HEK293 (cell line): ENCODE data around the gene PLAU.

Experiments used
- CTCF ChIA-PET: fragments of 350-600 bp; formaldehyde crosslinking; extraction: SDS; loops from one replicate; lab custom pipeline; 2021; ENCODE audit warnings: antibody characterized with exemption; lab: Yijun Ruan, JAX
- POLR2A ChIA-PET: fragments of 300-600 bp; formaldehyde crosslinking; extraction: SDS; loops from one replicate; lab custom pipeline; 2020; ENCODE audit warnings: antibody characterized with exemption, inconsistent platforms; lab: Yijun Ruan, JAX
- H3K27ac ChIP-seq: fragments of 200-500 bp; sonication (Bioruptor generic); 2 replicates; pipeline ENCODE4 v1.5.1; 2014; ENCODE audit warnings: low read depth, low read length, control low read depth, inconsistent platforms; ENCODE audit errors: extremely low read depth
- H3K36me3 ChIP-seq, 2 experiments: fragments of 200-500 bp in 1 of 2; sonication (Bioruptor generic) in 1 of 2; 1 replicate in 1 of 2; 2 replicates in 1 of 2; pipeline ENCODE4 v1.5.1; 2014 to 2017; ENCODE audit warnings: inconsistent platforms in 2 of 2, low read length in 2 of 2; ENCODE audit not compliant: control insufficient read depth in 2 of 2, insufficient read depth in 1 of 2
- H3K4me1 ChIP-seq: fragments of 200-500 bp; sonication (Bioruptor generic); 2 replicates; pipeline ENCODE4 v1.5.1; 2014; ENCODE audit warnings: mild to moderate bottlenecking, low read length, inconsistent platforms; ENCODE audit not compliant: control insufficient read depth, insufficient read depth
- H3K4me3 ChIP-seq: 2 replicates; pipeline ENCODE4 v1.5.1; 2011; ENCODE audit warnings: low read depth, mild to moderate bottlenecking, control low read depth, low read length, moderate library complexity
- H3K9me3 ChIP-seq: fragments of 200-500 bp; sonication (Bioruptor generic); 2 replicates; pipeline ENCODE4 v1.5.1; 2014; ENCODE audit warnings: low read depth, low read length, inconsistent platforms; ENCODE audit not compliant: control insufficient read depth, insufficient read depth
- CTCF ChIP-seq: fragments of 450-650 bp; formaldehyde crosslinking; IDR thresholded peaks from 2 replicates; pipeline ENCODE4 v1.5.1; 2016; ENCODE audit warnings: missing biosample characterization, missing genetic modification characterization
- INSM2 ChIP-seq: fragments of 450-650 bp; formaldehyde crosslinking; IDR thresholded peaks from 2 replicates; pipeline ENCODE4 v1.5.1; 2016; ENCODE audit warnings: missing biosample characterization, missing genetic modification characterization
- ZBTB6 ChIP-seq: fragments of 450-650 bp; formaldehyde crosslinking; IDR thresholded peaks from 2 replicates; pipeline ENCODE4 v1.5.1; 2017; ENCODE audit warnings: missing biosample characterization, missing genetic modification characterization
- ZFHX2 ChIP-seq: fragments of 450-650 bp; formaldehyde crosslinking; conservative IDR thresholded peaks from 2 replicates; pipeline ENCODE4 v1.5.1; 2016; ENCODE audit warnings: missing biosample characterization, missing genetic modification characterization
- ZFP69B ChIP-seq: fragments of 450-650 bp; formaldehyde crosslinking; IDR thresholded peaks from 2 replicates; pipeline ENCODE4 v1.5.1; 2016; ENCODE audit warnings: missing biosample characterization, missing genetic modification characterization
- ZNF112 ChIP-seq: fragments of 450-650 bp; formaldehyde crosslinking; IDR thresholded peaks from 2 replicates; pipeline ENCODE4 v1.5.0; 2017; ENCODE audit warnings: missing biosample characterization, missing genetic modification characterization
- ZNF138 ChIP-seq: fragments of 450-650 bp; formaldehyde crosslinking; IDR thresholded peaks from 2 replicates; pipeline ENCODE4 v1.5.1; 2016; ENCODE audit warnings: missing biosample characterization, missing genetic modification characterization, borderline replicate concordance
- ZNF311 ChIP-seq: fragments of 450-650 bp; formaldehyde crosslinking; IDR thresholded peaks from 2 replicates; pipeline ENCODE4 v1.5.1; 2017; ENCODE audit warnings: missing biosample characterization, missing genetic modification characterization, borderline replicate concordance
- ZNF335 ChIP-seq: fragments of 450-650 bp; formaldehyde crosslinking; conservative IDR thresholded peaks from 2 replicates; pipeline ENCODE4 v1.5.1; 2016; ENCODE audit warnings: missing biosample characterization, missing genetic modification characterization
- ZNF416 ChIP-seq: fragments of 450-650 bp; formaldehyde crosslinking; IDR thresholded peaks from 2 replicates; pipeline ENCODE4 v1.5.1; 2016; ENCODE audit warnings: missing biosample characterization, missing genetic modification characterization
- ZNF692 ChIP-seq: fragments of 450-650 bp; formaldehyde crosslinking; IDR thresholded peaks from 2 replicates; pipeline ENCODE4 v1.5.1; 2016; ENCODE audit warnings: missing biosample characterization, missing genetic modification characterization
- ZNF701 ChIP-seq: fragments of 450-650 bp; formaldehyde crosslinking; IDR thresholded peaks from 2 replicates; pipeline ENCODE4 v1.5.1; 2016; ENCODE audit warnings: missing biosample characterization, missing genetic modification characterization
- ZNF785 ChIP-seq: fragments of 450-650 bp; formaldehyde crosslinking; IDR thresholded peaks from 2 replicates; pipeline ENCODE4 v1.5.1; 2016; ENCODE audit warnings: missing biosample characterization, missing genetic modification characterization
- ZSCAN30 ChIP-seq: fragments of 450-650 bp; IDR thresholded peaks from 2 replicates; pipeline ENCODE4 v1.5.1; 2018; ENCODE audit warnings: missing biosample characterization, mild to moderate bottlenecking, missing genetic modification characterization, moderate library complexity
- ZSCAN5A ChIP-seq: fragments of 450-650 bp; formaldehyde crosslinking; IDR thresholded peaks from 2 replicates; pipeline ENCODE4 v1.5.1; 2016; ENCODE audit warnings: missing biosample characterization, missing genetic modification characterization
- TF ChIP-seq, protein P1 (sequence below): fragments of 450-650 bp; formaldehyde crosslinking; IDR thresholded peaks from 2 replicates; pipeline ENCODE4 v1.5.1; 2016; ENCODE audit warnings: missing biosample characterization, missing genetic modification characterization
- TF ChIP-seq, protein P2 (sequence below): fragments of 450-650 bp; formaldehyde crosslinking; IDR thresholded peaks from 2 replicates; pipeline ENCODE4 v1.5.1; 2016; ENCODE audit warnings: missing biosample characterization, missing genetic modification characterization
- TF ChIP-seq, protein P3 (sequence below): fragments of 450-650 bp; formaldehyde crosslinking; IDR thresholded peaks from 2 replicates; pipeline ENCODE4 v1.5.1; 2017; ENCODE audit warnings: missing biosample characterization, missing genetic modification characterization
- TF ChIP-seq, protein P4 (sequence below): fragments of 450-650 bp; formaldehyde crosslinking; IDR thresholded peaks from 2 replicates; pipeline ENCODE4 v1.5.1; 2016; ENCODE audit warnings: missing biosample characterization, missing genetic modification characterization

PLAU gene

DNA sequence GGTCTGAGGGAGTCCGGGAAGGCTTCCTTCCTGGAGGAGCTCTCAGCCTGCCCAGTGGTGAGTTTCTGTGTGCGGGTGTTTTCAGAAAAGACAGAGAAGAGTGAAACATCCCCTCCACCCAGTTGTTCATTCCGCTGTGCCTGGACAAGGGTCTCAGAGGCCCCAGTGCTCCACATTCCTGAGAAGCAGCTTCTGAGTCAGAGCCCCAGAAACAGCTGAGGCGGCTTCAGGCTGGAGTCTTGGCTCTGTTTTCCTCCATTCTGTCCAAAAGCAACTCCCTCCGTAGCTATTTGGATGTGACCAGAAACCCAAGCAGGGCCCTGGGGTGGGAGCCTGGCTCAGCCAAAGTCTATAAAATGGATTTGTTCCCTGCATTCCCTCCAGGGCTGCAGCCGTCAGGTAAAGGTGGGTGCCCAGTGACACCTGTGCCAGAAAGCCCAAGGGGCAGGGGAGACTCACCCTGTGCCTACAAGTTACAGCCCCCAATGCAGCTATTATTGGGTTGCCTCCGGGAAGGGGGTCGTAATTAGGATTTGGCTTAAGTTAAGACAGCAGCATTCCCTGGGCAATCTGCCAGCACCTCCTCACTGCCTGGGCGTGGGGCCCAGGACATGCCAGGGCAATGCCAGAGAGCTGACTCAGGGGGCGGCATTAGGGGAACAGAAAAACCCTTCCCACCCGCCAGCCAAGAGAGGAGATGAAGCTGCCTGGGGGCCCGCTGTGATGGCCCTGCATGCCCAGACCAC, 23.5 kb upstream of the PLAU start:
- Histone ChIP-seq H3K36me3 (no peaks in the 10 kb centered on the region), H3K4me1 (peaks cover 11% of the 10 kb centered on the region), H3K27ac (peak overlapping the region; percentile 39; the same call in 1 of the 2 replicates), H3K4me3 (no peak overlapping the region), H3K9me3 (no peaks in the 10 kb centered on the region)
- POLR2A ChIA-PET: interaction anchor here (0.7 to 1.3 kb wide), 4 partner anchors 33 to 112 kb away, joined by 3 to 4 read pairs (median 4); no protein-coding TSS in a partner anchor
- CTCF ChIA-PET: interaction anchor here (0.6 to 9.5 kb wide), 29 partner anchors 8 to 347 kb away, joined by 3 to 182 read pairs (median 8); no protein-coding TSS in a partner anchor
- TF ChIP-seq ZFP69B (tag by site-specific recombination) (peak; percentile 75; the same call in 1 of the 2 replicates), INSM2 (tag by site-specific recombination) (no peak), ZSCAN30 (tag by site-specific recombination) (peak; percentile 83), ZNF692 (tag by site-specific recombination) (peak; percentile 96), ZNF138 (tag by site-specific recombination) (no peak), ZNF416 (tag by site-specific recombination) (no peak), ZSCAN5A (no peak), ZNF311 (tag by site-specific recombination) (no peak), ZBTB6 (tag by site-specific recombination) (no peak), ZNF335 (tag by site-specific recombination) (peak; percentile 81), ZNF112 (tag by site-specific recombination) (no peak), ZFHX2 (tag by site-specific recombination) (peak; percentile 76), ZNF785 (no peak), ZNF701 (tag by site-specific recombination) (no peak), CTCF (tag by site-specific recombination) (0 out of 2 replicates have a peak, but pooled peaks have one; percentile 13)
- TF ChIP-seq, protein P1, sequence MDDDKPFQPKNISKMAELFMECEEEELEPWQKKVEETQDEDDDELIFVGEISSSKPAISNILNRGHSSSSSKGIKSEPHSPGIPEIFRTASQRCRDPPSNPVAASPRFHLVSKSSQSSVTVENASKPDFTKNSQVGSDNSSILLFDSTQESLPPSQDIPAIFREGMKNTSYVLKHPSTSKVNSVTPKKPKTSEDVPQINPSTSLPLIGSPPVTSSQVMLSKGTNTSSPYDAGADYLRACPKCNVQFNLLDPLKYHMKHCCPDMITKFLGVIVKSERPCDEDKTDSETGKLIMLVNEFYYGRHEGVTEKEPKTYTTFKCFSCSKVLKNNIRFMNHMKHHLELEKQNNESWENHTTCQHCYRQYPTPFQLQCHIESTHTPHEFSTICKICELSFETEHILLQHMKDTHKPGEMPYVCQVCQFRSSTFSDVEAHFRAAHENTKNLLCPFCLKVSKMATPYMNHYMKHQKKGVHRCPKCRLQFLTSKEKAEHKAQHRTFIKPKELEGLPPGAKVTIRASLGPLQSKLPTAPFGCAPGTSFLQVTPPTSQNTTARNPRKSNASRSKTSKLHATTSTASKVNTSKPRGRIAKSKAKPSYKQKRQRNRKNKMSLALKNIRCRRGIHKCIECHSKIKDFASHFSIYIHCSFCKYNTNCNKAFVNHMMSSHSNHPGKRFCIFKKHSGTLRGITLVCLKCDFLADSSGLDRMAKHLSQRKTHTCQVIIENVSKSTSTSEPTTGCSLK (tag by site-specific recombination): no peak
- TF ChIP-seq, protein P2, sequence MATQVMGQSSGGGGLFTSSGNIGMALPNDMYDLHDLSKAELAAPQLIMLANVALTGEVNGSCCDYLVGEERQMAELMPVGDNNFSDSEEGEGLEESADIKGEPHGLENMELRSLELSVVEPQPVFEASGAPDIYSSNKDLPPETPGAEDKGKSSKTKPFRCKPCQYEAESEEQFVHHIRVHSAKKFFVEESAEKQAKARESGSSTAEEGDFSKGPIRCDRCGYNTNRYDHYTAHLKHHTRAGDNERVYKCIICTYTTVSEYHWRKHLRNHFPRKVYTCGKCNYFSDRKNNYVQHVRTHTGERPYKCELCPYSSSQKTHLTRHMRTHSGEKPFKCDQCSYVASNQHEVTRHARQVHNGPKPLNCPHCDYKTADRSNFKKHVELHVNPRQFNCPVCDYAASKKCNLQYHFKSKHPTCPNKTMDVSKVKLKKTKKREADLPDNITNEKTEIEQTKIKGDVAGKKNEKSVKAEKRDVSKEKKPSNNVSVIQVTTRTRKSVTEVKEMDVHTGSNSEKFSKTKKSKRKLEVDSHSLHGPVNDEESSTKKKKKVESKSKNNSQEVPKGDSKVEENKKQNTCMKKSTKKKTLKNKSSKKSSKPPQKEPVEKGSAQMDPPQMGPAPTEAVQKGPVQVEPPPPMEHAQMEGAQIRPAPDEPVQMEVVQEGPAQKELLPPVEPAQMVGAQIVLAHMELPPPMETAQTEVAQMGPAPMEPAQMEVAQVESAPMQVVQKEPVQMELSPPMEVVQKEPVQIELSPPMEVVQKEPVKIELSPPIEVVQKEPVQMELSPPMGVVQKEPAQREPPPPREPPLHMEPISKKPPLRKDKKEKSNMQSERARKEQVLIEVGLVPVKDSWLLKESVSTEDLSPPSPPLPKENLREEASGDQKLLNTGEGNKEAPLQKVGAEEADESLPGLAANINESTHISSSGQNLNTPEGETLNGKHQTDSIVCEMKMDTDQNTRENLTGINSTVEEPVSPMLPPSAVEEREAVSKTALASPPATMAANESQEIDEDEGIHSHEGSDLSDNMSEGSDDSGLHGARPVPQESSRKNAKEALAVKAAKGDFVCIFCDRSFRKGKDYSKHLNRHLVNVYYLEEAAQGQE (tag by site-specific recombination): no peak
- TF ChIP-seq, protein P3, sequence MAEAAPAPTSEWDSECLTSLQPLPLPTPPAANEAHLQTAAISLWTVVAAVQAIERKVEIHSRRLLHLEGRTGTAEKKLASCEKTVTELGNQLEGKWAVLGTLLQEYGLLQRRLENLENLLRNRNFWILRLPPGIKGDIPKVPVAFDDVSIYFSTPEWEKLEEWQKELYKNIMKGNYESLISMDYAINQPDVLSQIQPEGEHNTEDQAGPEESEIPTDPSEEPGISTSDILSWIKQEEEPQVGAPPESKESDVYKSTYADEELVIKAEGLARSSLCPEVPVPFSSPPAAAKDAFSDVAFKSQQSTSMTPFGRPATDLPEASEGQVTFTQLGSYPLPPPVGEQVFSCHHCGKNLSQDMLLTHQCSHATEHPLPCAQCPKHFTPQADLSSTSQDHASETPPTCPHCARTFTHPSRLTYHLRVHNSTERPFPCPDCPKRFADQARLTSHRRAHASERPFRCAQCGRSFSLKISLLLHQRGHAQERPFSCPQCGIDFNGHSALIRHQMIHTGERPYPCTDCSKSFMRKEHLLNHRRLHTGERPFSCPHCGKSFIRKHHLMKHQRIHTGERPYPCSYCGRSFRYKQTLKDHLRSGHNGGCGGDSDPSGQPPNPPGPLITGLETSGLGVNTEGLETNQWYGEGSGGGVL: no peak
- TF ChIP-seq, protein P4, sequence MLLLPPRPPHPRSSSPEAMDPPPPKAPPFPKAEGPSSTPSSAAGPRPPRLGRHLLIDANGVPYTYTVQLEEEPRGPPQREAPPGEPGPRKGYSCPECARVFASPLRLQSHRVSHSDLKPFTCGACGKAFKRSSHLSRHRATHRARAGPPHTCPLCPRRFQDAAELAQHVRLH: no peak
